ENCODE data around the gene PPIL4. TPM values are rescaled to one million over a fixed set of nuclear protein-coding genes. Genes with fewer than 3 reads are reported as not detected.

The PPIL4 gene
- total and polyA plus RNA-seq, 2 of the 13 experiments (the other 11 are each of a cell fraction or from before 2014, with no cell fraction given) = 5.5 to 46.0 TPM

- TF ChIP-seq ZBTB1 (CRISPR knock-in tag; IDR thresholded peaks at IDR 0.05; ENCODE audit: borderline replicate concordance) (no peak), ZNF138 (CRISPR knock-in tag; IDR thresholded peaks at IDR 0.05; ENCODE audit: low read depth) (0 out of 2 replicates have a peak, but pooled peaks have one; percentile 48), ZNF543 (CRISPR knock-in tag; IDR thresholded peaks at IDR 0.05) (0 out of 2 replicates have a peak, but pooled peaks have one; percentile 19), POGK (CRISPR knock-in tag; conservative IDR thresholded peaks at IDR 0.05) (peak; percentile 60), ZNF619 (CRISPR knock-in tag; IDR thresholded peaks at IDR 0.05) (0 out of 2 replicates have a peak, but pooled peaks have one; percentile 22), ZNF670 (CRISPR knock-in tag; IDR thresholded peaks at IDR 0.05; ENCODE audit: borderline replicate concordance) (0 out of 2 replicates have a peak, but pooled peaks have one; percentile 77), ZNF747 (CRISPR knock-in tag; IDR thresholded peaks at IDR 0.05; ENCODE audit: borderline replicate concordance) (0 out of 2 replicates have a peak, but pooled peaks have one; percentile 46), MBD4 (IDR thresholded peaks at IDR 0.05; ENCODE audit: borderline replicate concordance, low read length) (no peak), TFDP1 (CRISPR knock-in tag; IDR thresholded peaks at IDR 0.05; ENCODE audit: borderline replicate concordance) (no peak), ZNF766 (CRISPR knock-in tag; IDR thresholded peaks at IDR 0.05; ENCODE audit: borderline replicate concordance) (no peak), CSRNP2 (CRISPR knock-in tag; conservative IDR thresholded peaks at IDR 0.05; ENCODE audit: low read depth) (no peak), NPAS2 (CRISPR knock-in tag; IDR thresholded peaks at IDR 0.05; ENCODE audit: borderline replicate concordance) (no peak), THAP9 (CRISPR knock-in tag; IDR thresholded peaks at IDR 0.05; ENCODE audit: borderline replicate concordance) (peak; percentile 73), SALL2 (CRISPR knock-in tag; IDR thresholded peaks at IDR 0.05) (no peak), PAF1 (CRISPR knock-in tag; IDR thresholded peaks at IDR 0.05) (no peak)
- TF ChIP-seq, protein P1, sequence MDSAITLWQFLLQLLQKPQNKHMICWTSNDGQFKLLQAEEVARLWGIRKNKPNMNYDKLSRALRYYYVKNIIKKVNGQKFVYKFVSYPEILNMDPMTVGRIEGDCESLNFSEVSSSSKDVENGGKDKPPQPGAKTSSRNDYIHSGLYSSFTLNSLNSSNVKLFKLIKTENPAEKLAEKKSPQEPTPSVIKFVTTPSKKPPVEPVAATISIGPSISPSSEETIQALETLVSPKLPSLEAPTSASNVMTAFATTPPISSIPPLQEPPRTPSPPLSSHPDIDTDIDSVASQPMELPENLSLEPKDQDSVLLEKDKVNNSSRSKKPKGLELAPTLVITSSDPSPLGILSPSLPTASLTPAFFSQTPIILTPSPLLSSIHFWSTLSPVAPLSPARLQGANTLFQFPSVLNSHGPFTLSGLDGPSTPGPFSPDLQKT (CRISPR knock-in tag; IDR thresholded peaks at IDR 0.05; ENCODE audit: borderline replicate concordance) = no peak
These were observed 20.8 kb upstream of the PPIL4 start (continued) for GRCh38 chr6:149566410-149567193.
